ENCODE results near the gene SPACDR. TPM values are rescaled to one million over a fixed set of nuclear protein-coding genes. Genes with fewer than 3 reads are reported as not detected.

SPACDR gene
- total RNA-seq, 1 experiment from 2014 or later = not detected

DNA sequence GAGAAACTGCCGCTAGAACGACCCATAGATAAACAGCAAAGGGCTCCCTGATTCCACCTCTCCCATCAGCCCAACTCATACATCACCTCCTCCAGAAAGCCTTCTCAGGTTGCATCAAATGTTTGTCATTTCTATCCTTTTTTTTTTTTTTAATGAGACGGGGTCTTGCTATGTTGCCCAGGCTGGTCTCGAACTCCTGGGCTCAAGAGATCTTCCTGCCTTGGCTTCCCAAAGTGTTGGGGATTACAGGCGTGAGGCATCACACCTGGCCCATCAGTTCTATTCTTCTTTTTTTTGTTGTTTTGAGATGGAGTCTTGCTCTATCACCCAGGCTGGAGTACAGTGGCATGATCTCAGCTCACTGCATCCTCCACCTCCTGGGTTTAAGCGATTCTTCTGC, 7.0 kb downstream of the SPACDR start:
- no peak overlapping the region for H2BK15ac ChIP-seq (ENCODE audit: low read depth, low read length)
- Mint-ChIP-seq H3K9me3 (no peaks in the 10 kb centered on the region; a peak in 1 of 5 replicates), H3K27me3 (ENCODE audit: low read depth) (peaks cover 3% of the 10 kb centered on the region; the same call in 1 of the 2 replicates), H3K4me3 (no peak overlapping the region), H3K4me1 (peaks cover 7 to 13% of the 10 kb centered on the region in 2 experiments), H3K27ac (no peak overlapping the region), H3K36me3 (ENCODE audit: insufficient read depth in 1 of 3, low read depth in 3 of 3) (no peaks in the 10 kb centered on the region; a peak in 1 of 7 replicates)
- no peak overlapping the region for H3K14ac ChIP-seq (ENCODE audit: insufficient read depth, low read length)
- H2BK5ac ChIP-seq (ENCODE audit: insufficient read length, low read length) = no peak overlapping the region
- no peak overlapping the region for H3K18ac ChIP-seq (ENCODE audit: insufficient read length, low read depth, low read length)
- no peak for DNase-seq
- H3K4me2 ChIP-seq (ENCODE audit: insufficient read depth, insufficient read length, low read length) = no peak overlapping the region
- no peak overlapping the region for H3K56ac ChIP-seq (ENCODE audit: insufficient read length, low read depth, low read length)
- H3K9me3 ChIP-seq (ENCODE audit: control insufficient read depth, low read depth, low read length) = no peaks in the 10 kb centered on the region
- H3K4me1 ChIP-seq (ENCODE audit: insufficient read depth, low read length) = no peaks in the 10 kb centered on the region
- no peaks in the 10 kb centered on the region for H3K27me3 ChIP-seq (ENCODE audit: insufficient read depth, low read length)
- no peak overlapping the region for H2BK120ac ChIP-seq (ENCODE audit: low read depth, low read length, poor library complexity, severe bottlenecking)
- no peaks in the 10 kb centered on the region for H4K20me1 ChIP-seq (ENCODE audit: control insufficient read depth, insufficient read depth, insufficient read length)
- H3K79me2 ChIP-seq (ENCODE audit: insufficient read depth, low read length) = no peaks in the 10 kb centered on the region
- no CpG with 5 or more reads among the region's 6 CpGs for WGBS (ENCODE audit: extremely low coverage, insufficient read length, low lambda C conversion rate)
- H3K27ac ChIP-seq (ENCODE audit: insufficient read length, low read depth, low read length) = no peak overlapping the region
- no peak overlapping the region for H3T11ph ChIP-seq (ENCODE audit: low read length)
- no peak overlapping the region for H4K91ac ChIP-seq (ENCODE audit: insufficient read length, low read depth, low read length)
- H3K9ac ChIP-seq (ENCODE audit: extremely low read depth, insufficient read length, low read length) = no peak overlapping the region
- H3K4ac ChIP-seq (ENCODE audit: low read depth, low read length) = no peak overlapping the region
- H2BK20ac ChIP-seq (ENCODE audit: low read depth, low read length, poor library complexity, severe bottlenecking) = no peak overlapping the region
- H3K23ac ChIP-seq (ENCODE audit: insufficient read length, low read depth, low read length) = no peak overlapping the region
- H3K79me1 ChIP-seq (ENCODE audit: insufficient read depth, low read depth, low read length, poor library complexity, severe bottlenecking) = no peaks in the 10 kb centered on the region
- no peak overlapping the region for H2BK12ac ChIP-seq (ENCODE audit: insufficient read length, low read depth, low read length)
- no peak overlapping the region for H4K5ac ChIP-seq (ENCODE audit: insufficient read length, low read depth, low read length)
- no peak overlapping the region for H2AK5ac ChIP-seq (ENCODE audit: insufficient read length, low read length)
- H4K8ac ChIP-seq (replicated peaks; ENCODE audit: insufficient read length, low read depth, low read length) = no peak overlapping the region
- no peaks in the 10 kb centered on the region for H3K23me2 ChIP-seq (ENCODE audit: insufficient read length, low read depth, low read length, poor library complexity, severe bottlenecking)
- no peak overlapping the region for H2AFZ ChIP-seq (ENCODE audit: low read length)
- TF ChIP-seq, protein P1, sequence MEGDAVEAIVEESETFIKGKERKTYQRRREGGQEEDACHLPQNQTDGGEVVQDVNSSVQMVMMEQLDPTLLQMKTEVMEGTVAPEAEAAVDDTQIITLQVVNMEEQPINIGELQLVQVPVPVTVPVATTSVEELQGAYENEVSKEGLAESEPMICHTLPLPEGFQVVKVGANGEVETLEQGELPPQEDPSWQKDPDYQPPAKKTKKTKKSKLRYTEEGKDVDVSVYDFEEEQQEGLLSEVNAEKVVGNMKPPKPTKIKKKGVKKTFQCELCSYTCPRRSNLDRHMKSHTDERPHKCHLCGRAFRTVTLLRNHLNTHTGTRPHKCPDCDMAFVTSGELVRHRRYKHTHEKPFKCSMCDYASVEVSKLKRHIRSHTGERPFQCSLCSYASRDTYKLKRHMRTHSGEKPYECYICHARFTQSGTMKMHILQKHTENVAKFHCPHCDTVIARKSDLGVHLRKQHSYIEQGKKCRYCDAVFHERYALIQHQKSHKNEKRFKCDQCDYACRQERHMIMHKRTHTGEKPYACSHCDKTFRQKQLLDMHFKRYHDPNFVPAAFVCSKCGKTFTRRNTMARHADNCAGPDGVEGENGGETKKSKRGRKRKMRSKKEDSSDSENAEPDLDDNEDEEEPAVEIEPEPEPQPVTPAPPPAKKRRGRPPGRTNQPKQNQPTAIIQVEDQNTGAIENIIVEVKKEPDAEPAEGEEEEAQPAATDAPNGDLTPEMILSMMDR (conservative IDR thresholded peaks at IDR 0.05) = no peak

All from H9 (cell line).